GM19455 (cell line): Measurements from ENCODE around the gene RBL1.
"Not testable (repeated sequence)": the region's sequence is repeated elsewhere in the genome, so short reads cannot be mapped to it uniquely, and the experiment has no call there.

Experiments
- ATAC-seq: cut with Tn5 transposase; IDR thresholded peaks from one replicate; pipeline ENCODE4 v1.9.1; 2021; ENCODE audit not compliant: unreplicated experiment

Gene RBL1

DNA sequence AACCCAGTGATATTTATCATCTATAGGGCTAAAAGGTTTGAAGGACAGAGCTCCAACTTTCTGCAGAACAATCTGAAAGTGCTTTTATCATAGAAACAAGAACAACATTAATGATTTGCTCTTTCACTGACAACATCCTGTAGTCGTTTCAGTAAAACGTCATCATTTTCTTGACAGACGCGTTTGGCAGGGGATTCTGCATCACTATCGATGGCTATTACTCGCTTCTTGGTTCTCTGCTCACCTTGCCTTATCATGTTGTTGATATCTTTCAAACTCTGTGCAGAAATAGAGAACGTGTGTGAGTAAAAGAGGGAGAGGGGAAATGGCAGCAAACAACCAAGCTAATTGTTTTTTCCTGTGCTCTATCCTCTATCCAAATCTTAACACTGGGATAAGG, 97.1 kb downstream of the RBL1 start:
- no peak for ATAC-seq

DNA sequence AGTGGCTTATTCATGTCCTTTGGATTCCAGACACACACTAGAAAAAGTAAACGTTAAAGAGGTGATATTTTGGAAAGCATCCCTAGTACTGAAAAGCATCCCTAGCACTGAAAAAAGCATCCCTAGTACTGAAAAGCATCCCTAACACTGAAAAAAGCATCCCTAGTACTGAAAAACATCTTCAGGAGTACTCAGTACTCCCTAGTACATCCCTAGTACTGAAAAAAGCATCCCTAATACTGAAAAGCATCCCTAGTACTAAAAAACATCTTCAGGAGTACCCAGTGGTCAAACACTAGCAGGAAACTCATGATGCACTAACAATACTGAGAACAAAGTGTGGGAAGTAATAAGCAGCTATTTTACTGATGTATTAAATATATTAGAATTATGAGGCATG, 98.7 kb downstream of the RBL1 start:
- no peak for ATAC-seq

DNA sequence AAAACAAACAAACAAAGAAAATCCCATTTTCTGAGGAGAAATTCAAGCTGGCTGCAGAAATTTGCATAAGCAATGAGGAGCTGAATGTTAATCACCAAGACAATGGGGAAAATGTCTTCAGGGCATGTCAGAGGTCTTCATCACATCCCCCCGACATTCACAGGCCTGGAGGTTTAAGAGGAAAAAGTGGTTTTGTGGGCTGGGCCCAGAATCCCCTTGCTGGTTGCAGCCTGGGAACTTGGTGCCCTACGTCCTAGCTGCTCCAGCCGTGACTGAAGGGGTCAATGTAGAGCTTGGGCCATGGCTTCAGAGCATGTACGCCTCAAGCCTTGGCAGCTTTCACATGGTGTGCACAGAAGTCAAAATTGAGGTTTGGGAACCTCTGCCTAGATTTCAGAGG, 101.6 kb downstream of the RBL1 start:
- ATAC-seq: not testable (repeated sequence)

DNA sequence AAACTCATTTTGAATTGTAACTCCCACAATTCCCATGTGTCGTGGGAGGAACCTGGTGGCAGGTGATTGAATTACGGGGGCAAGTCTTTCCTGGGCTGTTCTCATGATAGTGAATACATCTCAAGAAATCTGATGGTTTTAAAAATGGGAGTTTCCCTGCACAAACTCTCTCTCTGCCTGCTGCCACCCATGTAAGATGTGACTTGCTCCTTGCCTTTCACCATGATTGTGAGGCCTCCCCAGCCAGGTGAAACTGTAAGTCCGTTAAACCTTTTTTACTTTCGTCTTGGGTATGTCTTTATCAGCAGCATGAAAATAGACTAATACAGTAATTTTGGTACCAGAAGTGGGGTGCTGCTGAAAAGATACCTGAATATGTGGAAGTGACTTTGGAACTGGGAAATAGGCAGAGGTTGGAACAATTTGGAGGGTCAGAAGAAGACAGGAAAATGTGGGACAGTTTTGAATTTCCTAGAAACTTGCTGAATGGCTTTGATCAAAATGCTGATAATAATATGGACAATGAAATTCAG, 102.9 kb downstream of the RBL1 start:
- no peak for ATAC-seq

DNA sequence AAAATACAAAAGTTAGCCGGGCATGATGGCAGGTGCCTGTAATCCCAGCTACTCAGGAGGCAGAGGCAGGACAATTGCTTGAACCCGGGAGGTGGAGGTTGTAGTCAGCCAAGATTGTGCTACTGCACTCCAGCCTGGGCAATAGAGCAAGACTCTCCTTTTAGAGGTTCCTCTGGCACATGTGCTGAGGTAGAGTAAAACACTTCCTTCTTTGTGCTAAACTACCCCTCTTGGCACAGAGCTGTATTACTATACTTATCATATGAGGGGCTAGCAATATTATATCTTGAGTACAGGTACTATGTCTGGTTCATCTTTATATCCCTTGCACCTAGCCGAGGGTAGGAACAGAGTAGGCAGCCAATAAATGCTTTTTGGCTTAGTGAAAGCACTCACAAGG, 104.1 kb downstream of the RBL1 start:
- ATAC-seq: no peak

DNA sequence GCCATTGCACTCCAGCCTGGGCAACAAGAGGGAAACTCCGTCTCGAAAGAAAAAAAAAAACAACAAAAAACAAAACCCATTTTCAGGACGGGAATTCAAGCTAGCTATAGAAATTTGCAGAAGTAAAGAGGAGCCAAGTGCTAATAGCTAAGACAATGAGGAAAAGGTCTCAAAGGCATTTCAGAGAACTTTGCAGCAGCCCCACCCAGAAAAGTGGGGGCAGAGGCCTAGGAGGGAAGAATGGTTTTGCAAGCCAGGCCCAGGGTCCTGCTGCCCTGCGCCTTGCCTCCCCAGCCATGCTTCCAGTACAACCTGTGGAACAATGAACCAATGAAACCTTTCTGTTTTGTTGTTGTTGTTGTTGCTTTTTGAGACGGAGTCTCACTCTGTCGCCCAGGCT, 106.0 kb downstream of the RBL1 start:
- ATAC-seq: no peak

DNA sequence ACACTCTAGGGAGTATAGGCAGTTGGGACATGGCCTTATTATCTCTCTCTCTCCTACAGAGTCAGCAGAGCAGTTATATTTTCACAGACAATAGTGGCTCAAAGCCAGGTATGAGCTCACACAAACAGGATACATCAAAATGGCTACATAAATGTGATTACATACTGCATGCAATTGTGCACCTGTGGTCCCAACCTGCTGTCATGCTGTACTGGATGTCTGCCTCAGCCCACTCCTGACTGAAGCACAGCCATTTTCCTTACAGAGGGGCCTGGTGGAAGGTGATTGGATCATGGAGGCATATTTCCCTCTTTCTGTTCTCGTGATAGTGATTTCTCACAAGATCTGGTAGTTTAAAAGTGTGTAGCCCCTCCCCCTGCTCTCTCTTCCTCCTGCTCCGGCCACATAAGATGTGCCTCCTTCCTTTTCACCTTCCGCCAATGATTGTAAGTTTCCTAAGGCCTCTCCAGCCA, 107.3 kb downstream of the RBL1 start:
- ATAC-seq: no peak

DNA sequence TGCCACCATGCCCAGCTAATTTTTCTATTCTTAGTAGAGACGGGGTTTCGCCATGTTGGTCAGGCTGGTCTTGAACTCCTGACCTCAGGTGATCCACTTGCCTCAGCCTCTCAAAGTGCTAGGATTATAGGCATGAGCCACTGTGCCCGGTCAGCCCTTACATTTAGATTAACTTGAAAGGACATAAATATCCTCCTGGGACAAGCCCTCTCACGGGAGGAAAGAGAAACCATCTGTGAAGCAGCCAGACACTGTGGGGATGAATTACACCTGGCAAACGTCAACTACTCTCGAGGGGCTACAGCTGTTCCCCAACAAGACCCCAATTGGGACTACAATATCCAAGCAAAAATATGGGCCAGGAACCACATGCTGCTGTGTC, 111.5 kb downstream of the RBL1 start:
- no peak for ATAC-seq

DNA sequence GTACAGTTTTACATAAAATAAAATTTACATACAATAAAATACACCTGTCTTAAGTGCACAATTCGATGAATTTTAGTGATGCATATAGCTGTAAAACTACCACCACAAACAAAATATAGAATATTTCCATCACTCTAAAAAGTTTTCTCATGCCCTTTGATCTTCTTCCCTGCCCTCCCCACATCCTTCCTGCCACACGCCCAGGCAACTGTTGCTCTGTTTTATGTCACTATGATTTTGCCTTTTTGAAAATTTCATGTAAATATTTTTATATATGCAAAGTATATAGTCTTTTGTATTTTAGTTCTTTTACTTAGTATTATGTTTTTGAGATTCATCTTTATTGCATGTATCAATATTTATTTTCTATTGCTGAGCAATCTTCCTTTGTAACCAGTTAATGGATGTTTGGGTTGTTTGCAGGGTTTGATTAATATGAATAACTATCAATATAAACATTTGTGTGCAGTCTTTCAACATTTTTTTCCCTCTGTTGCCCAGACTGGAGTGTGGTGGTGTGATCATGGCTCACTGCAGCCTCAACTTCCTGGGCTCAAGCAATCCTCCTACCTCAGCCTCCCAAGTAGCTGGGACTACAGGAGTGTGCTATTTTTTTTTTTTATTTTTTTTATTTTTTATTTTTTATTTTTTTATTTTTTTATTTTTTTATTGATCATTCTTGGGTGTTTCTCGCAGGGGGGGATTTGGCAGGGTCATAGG, 120.5 kb downstream of the RBL1 start:
- no peak for ATAC-seq

DNA sequence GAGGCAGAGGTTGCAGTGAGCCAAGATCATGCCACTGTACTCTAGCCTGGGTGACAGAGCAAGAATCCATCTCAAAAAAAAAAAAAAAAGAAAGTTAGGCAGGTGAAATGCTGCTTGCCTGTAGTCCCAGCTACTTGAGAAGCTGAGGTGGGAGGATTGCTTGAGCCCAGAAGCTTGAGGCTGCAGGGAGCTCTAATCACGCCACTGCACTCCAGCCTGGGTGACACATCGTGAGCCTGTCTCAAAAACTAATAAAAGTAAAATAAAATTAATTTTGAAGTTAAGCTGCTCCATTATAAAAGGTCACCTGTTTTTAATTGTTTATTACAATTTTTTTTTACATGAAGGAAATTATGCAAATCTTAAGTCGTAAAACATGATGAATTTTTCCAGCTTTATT, 121.1 kb downstream of the RBL1 start:
- ATAC-seq: no peak

DNA sequence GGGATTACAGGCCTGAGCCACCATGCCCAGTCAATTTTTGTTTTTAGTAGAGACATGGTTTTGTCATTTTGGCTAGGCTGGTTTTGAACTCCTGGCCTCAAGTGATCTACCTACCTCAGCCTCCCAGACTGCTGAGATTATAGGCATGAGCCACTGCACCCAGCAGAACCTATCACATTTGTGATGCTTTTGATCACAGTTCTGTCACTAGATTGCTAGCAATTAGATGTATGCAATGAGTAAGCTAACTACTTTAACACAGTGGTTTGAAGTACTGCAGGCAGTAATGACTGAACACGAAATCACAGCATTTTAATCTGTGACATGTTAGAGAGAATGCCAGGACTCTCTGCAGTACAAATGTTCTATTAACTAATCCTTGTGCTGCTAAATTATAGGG, 124.7 kb downstream of the RBL1 start:
- no peak for ATAC-seq

DNA sequence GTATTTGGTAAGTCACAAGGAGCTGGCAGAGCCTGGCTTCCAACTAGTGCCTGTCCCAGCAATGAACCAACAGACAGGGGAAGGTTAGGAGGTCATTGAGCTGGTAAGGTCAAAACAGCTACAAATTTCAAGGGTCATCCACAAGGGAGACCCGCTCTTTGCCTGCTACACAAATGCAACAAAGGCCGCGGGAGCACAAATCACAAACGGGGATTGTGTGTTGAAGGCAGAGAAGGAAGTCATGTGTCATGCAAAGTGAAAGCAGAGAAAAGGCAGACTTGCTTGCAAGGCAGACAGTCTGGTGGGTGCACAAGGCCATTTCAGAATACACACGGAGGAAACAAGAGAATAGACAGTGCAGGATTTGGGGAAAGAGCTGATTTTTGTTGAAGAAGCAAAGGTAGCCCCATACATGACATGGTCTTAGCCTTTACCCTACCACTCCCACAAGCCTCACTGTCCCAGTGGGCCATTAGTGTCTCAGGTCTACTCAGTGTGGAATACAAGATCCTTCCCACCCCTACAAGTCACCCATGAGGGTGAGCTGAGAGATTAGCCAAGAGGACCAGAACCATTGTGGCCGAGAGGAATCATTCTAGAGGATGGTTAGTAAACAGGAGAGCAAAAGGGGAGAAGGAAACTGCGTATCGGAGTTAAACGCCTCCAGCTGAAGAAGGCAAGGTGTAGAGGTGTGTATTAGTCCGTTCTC, 126.2 kb downstream of the RBL1 start:
- no peak for ATAC-seq

DNA sequence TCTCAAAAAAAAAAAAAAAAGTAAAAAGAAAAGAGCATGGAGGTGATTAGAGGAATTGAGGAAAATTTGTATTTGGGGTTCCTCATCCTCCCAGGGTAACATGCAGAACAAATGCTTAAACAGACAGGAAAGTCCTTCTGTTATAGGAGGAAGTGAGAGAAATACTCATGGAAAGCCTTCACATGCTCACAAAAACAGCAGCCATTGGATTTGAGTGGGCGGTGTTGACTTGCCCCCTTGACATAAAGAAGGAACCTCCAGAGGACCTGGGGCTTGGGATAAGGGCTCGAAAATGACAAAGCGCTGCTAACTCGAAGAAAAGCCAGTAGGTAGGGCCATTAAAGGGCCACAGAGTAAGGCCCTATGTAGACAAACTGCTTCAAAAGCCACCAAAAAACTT, 126.7 kb downstream of the RBL1 start:
- ATAC-seq: no peak

DNA sequence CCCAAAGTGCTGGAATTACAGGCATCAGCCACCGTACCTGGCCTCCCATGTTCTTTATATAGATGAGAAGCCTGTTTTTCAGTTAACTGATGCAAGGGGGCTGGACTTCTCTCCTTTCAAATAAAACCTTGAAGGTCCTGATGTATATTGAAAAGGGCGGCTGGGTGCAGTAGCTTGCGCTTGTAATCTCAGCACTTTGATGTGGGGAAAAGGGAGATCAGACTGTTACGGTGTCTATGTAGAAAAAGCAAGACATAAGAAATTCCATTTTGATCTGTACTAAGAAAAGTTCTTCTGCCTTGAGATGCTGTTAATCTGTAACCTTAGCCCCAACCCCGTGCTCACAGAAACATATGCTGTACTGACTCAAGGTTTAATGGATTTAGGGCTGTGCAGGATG, 128.2 kb downstream of the RBL1 start:
- no peak for ATAC-seq

DNA sequence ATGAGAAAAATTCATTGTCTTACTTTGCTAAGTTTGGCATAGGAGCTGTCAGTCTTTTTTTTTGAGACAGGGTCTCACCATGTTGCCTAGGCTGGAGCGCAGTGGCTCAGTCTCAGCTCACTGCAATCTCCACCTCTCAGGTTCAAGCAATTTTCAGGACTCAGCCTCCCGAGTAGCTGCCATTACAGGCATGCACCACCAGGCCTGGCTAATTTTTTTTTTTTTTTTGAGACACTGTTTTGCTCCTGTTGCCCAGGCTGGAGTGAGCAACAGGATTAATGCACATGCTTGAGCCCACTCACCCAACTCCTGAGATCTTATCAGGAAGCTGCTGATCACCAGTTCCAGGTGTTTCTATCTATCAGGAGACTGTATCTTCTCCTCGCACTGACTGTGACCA, 128.8 kb downstream of the RBL1 start:
- ATAC-seq: not testable (repeated sequence)

DNA sequence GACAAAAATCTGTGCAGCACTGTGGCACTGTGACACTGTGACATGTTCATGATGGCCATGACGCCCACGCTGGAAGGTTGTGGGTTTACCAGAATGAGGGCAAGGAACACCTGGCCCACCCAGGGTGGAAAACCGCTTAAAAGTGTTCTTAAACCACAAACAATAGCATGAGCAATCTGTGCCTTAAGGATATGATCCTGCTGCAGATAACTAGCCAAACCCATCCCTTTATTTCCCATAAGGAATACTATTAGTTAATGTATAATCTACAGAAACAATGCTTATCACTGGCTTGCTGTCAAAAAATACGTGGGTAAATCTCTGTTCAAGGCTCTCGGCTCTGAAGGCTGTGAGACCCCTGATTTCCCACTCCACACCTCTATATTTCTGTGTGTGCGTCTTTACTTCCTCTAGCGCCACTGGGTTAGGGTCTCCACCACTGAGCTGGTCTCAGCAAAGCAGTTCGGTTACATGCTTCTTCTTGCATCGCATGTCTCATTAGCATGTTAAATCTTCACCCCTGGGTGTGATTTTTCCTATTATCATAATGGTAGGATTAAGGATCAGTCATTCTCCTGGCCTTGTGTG, 133.3 kb downstream of the RBL1 start:
- not testable (repeated sequence) for ATAC-seq

DNA sequence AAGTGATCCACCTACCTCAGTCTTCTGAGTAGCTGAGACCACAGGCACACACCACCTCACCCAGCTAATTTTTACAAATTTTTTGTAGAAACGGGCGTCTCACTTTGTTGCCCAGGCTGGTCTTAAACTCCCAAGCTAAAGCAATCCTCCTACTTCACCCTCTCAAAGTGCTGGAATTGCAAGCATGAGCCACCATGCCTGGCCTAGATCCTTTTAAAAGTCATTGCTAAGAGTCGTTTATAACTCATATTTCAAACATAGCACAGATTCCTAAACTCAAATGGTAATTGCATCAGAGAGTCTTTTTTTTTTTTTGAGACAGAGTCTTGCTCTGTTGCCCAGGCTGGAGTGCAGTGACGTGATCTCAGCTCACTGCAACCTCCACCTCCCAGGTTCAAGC, 136.6 kb downstream of the RBL1 start:
- no peak for ATAC-seq

DNA sequence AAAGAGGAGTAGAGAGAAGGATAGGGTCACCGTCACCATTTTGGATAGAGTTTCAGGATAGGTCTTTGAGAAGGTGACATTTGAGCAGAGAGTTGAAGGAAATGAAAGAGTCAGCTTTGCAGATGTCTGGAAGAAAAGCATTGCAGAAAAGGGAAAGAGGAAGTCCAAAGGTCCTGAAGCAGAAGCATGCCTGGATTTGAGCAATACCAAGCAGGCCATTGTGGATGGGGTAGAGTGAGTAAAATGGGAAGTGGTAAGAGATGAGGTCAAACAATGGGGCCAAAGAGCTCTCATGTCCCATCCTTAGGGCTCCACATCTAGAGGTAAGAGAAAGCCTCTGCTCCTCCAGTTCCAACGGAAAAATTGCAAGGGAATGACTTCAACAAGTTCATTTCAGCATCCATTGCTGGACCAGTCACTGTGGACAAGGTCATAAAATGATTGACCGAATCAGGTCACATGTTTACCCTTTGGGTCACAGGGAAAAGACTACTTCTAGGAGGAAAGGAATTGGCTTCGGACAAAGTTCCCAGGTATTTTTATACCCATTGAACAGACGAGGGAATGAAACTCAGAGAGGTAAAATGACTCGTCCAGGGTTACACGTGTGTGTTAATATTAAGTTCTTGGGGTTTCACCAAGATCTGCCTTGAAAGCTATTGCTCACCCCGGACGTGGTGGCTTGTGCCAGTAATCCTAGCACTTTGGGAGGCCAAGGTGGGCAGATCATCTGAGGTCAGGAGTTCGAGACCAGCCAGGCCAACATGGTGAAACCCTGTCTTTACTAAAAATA, 137.7 kb downstream of the RBL1 start:
- no peak for ATAC-seq

DNA sequence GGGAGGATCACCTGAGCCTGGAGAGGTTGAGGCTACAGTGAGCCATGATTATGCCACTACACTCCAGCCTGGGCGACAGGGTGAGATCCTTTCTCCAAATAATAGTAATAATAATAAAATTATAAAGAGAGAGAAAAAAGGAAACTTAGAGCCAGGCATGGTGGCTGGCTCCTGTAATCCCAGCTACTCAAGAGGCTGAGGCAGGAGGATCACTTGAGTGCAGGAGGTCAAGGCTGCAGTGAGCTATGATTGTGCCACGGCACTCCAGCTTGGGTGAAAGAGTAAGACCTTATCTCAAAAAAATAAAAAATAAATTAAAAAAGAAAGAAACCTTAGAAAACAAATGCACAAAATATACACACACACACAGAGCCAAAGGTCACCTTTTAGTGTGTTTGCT, 139.1 kb downstream of the RBL1 start:
- ATAC-seq: no peak

DNA sequence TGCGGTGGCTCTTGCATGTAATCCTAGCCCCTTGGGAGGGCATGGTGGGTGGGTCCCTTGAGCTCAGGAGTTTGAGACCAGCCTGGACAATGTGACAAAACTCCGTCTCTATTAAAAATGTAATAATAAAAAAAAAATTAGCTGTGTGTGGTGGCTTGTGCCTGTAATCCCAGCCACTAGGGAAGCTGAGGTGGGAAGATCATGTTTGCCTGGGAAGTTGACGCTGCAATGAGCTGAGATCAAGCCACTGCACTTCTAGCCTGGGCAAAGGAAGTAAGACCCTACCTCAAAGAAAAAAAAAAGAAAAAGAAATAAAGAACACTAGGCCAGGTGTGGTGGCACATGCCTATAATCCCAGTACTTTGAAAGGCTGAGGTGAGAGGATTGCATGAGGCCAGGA, 139.8 kb downstream of the RBL1 start:
- no peak for ATAC-seq

DNA sequence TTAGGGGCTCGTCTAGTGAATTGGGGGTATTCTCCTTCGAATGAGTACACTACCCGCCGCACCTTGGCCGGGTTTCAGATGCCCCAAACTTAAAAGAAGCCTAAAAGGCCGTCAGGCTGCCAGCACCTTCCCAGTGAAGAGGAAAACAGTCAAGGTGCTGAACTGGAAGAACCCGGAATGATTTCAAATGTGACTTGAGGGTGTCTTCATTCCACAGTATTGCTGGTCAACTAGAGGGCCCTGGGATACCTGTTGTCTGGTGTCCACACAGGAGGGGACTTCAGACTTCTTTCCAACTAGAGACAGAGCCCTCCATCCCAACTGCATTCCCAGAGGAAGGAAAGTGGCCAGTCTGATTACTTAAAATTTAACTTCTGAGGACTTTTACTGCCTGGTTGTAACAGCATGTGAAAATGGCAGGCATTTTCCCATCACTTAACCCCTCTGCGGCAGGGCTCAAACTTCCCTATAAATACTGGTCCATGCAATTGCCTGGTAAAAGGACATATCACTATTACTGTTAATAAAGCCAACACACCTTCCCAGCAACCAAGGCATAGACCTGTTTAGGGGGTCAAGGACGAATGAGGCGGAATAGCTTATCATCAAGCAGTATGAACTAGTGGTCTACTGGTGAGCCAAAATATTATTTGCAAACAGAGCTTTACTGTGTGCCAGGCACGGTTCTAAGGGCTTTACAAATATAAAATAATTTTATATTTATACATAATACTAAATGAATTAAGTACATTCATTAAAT, 143.6 kb downstream of the RBL1 start:
- no peak for ATAC-seq
